MCF 10A (cell line): Measurements from ENCODE around the gene NCKAP5L. TPM values are rescaled to one million over a fixed set of nuclear protein-coding genes. Genes with fewer than 3 reads are reported as not detected.
A peak's percentile ranks its signal among the peaks of the same experiment; 100 is the strongest.

ENCODE experiments used
- BruUV-seq: library from RNA; stranded (reverse); fragments of 400-500 nt; replicated peaks from 2 replicates; lab custom pipeline; 2021; lab: Mats Ljungman, UMichigan
- CTCF ChIA-PET: fragments of 300-600 bp; sonication (Branson Sonifier 250); formaldehyde crosslinking; extraction: SDS; loops from one replicate; lab custom pipeline; 2021; ENCODE audit warnings: antibody characterized with exemption, inconsistent platforms; lab: Yijun Ruan, JAX
- POLR2A ChIA-PET: fragments of 300-600, 350-650 bp; sonication (Branson Sonifier 250); formaldehyde crosslinking; extraction: SDS; loops from one replicate; lab custom pipeline; 2020; ENCODE audit warnings: antibody characterized with exemption, inconsistent platforms; lab: Yijun Ruan, JAX
- DNase-seq: peaks from one replicate; pipeline ENCODE4 v3.0.0-alpha.2; 2018; ENCODE audit not compliant: unreplicated experiment
- H3K27ac Mint-ChIP-seq: one replicate; pipeline ENCODE4 v1.8.0; 2022; ENCODE audit warnings: mild to moderate bottlenecking, low read depth, mixed read lengths; ENCODE audit not compliant: unreplicated experiment
- H3K27me3 Mint-ChIP-seq: one replicate; pipeline ENCODE4 v1.8.0; 2022; ENCODE audit warnings: mixed read lengths; ENCODE audit not compliant: insufficient read depth, unreplicated experiment
- H3K36me3 Mint-ChIP-seq: one replicate; pipeline ENCODE4 v1.8.0; 2022; ENCODE audit warnings: mild to moderate bottlenecking, moderate library complexity, mixed read lengths; ENCODE audit not compliant: insufficient read depth, unreplicated experiment
- H3K4me1 Mint-ChIP-seq: one replicate; pipeline ENCODE4 v1.8.0; 2022; ENCODE audit warnings: mixed read lengths; ENCODE audit not compliant: insufficient read depth, unreplicated experiment
- H3K4me3 Mint-ChIP-seq: one replicate; pipeline ENCODE4 v1.8.0; 2022; ENCODE audit warnings: mild to moderate bottlenecking, moderate library complexity, mixed read lengths; ENCODE audit not compliant: unreplicated experiment
- H3K9me3 Mint-ChIP-seq: one replicate; pipeline ENCODE4 v1.8.0; 2022; ENCODE audit warnings: mixed read lengths; ENCODE audit not compliant: unreplicated experiment
- intact Hi-C: fragments of 100-400 bp; cut with micrococcal nuclease; formaldehyde crosslinking; loops from 2 replicates; pipeline ENCODE4 v1.14.1; 2022
- total RNA-seq: library from RNA; stranded (reverse); gene quantifications from 2 replicates; pipeline ENCODE4 v1.2.3, GENCODE V29; 2022
- TF ChIP-seq, protein P1 (sequence below): fragments of 200-600 bp; IDR thresholded peaks from one replicate; pipeline ENCODE4 v1.8.0; 2022; ENCODE audit warnings: antibody characterized with exemption, mild to moderate bottlenecking; ENCODE audit not compliant: unreplicated experiment

The NCKAP5L gene
- total RNA-seq, 1 experiment from 2014 or later = 19.9 TPM

DNA sequence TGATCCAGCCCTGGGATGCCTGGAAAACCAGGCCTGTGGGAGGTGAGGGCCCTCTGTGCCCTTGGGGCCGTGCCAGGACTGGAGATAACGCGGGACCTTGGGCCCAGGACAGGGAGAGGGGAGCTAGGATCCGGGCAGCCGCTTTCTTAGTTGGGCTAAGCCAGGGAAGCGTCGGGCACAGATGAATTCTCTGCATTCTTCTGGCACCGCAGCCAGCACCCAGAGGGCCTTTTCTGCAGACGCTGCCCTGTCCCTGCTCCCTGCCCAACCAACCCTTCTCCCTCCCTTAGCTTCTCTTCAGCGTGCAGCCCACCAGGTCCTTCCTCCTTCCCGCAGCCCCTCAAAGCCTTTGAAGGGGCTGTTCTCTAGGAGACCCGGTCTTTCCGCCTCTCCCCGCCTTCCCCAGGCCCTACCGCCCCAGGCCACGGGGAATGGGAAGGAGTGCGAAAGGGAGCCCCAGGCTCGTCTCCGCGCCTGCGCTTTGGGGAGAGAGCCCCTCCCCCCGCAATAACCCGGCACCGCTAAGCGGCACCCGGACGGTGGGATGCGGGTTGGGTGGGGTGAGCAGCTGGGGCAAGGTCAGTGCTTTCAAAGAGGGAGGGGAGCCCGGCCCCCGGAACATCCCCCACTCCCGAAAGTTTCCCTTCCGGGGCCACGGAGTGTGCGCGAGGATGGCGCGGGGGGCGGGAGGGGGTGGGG lies 663 bp downstream of the NCKAP5L start:
- H3K36me3 Mint-ChIP-seq = no peaks in the 10 kb centered on the region
- no peak overlapping the region for H3K27ac Mint-ChIP-seq
- peaks cover 25% of the 10 kb centered on the region for H3K4me1 Mint-ChIP-seq
- intact Hi-C loops = no loop called here
- peak overlapping the region; percentile 81 for H3K4me3 Mint-ChIP-seq
- CTCF ChIA-PET = interaction anchor here (0.6 to 3.1 kb wide), 6 partner anchors 11 to 66 kb away, joined by 3 to 17 read pairs (median 4); no protein-coding TSS in a partner anchor
- H3K27me3 Mint-ChIP-seq = no peaks in the 10 kb centered on the region
- POLR2A ChIA-PET = interaction anchor here (0.7 to 4.8 kb wide), 11 partner anchors 10 to 1212 kb away, joined by 3 to 67 read pairs (median 4); partner anchors contain the start of genes BCDIN3D and TMBIM6
- DNase-seq = peak; percentile 49
- BruUV-seq = no TSS peak
- TF ChIP-seq, protein P1, sequence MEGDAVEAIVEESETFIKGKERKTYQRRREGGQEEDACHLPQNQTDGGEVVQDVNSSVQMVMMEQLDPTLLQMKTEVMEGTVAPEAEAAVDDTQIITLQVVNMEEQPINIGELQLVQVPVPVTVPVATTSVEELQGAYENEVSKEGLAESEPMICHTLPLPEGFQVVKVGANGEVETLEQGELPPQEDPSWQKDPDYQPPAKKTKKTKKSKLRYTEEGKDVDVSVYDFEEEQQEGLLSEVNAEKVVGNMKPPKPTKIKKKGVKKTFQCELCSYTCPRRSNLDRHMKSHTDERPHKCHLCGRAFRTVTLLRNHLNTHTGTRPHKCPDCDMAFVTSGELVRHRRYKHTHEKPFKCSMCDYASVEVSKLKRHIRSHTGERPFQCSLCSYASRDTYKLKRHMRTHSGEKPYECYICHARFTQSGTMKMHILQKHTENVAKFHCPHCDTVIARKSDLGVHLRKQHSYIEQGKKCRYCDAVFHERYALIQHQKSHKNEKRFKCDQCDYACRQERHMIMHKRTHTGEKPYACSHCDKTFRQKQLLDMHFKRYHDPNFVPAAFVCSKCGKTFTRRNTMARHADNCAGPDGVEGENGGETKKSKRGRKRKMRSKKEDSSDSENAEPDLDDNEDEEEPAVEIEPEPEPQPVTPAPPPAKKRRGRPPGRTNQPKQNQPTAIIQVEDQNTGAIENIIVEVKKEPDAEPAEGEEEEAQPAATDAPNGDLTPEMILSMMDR = no peak
- H3K9me3 Mint-ChIP-seq = no peaks in the 10 kb centered on the region

DNA sequence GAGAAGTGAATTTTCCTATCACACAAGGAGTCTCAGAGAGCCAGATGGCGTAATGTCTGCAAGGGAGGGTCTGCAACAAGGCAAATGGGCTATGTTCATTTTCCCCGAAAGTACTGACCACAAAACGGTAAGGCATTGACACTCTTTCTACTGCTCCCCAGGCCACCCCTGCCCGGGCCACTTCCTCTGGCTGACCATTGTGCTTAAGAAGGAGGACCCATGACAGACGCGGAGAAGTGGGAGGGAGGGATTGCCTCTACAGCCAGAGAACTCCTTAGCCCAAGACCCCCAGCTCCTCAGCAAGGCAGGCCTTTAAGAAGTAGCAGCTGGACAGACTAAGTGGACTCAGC lies 1.2 kb downstream of the NCKAP5L start:
- CTCF ChIA-PET = interaction anchor here (0.6 to 1.9 kb wide), 4 partner anchors 40 to 65 kb away, joined by 3 to 7 read pairs (median 4); no protein-coding TSS in a partner anchor
- peaks cover 21% of the 10 kb centered on the region for H3K4me1 Mint-ChIP-seq
- H3K9me3 Mint-ChIP-seq = no peaks in the 10 kb centered on the region
- no peak for DNase-seq
- H3K4me3 Mint-ChIP-seq = peak overlapping the region; percentile 81
- no peaks in the 10 kb centered on the region for H3K27me3 Mint-ChIP-seq
- no TSS peak for BruUV-seq
- no peak overlapping the region for H3K27ac Mint-ChIP-seq
- TF ChIP-seq, protein P1 = no peak
- intact Hi-C loops = no loop called here
- POLR2A ChIA-PET = interaction anchor here (0.7 to 4.8 kb wide), 6 partner anchors 12 to 1213 kb away, joined by 3 to 67 read pairs (median 6); partner anchors contain the start of genes BCDIN3D and TMBIM6
- H3K36me3 Mint-ChIP-seq = no peaks in the 10 kb centered on the region

DNA sequence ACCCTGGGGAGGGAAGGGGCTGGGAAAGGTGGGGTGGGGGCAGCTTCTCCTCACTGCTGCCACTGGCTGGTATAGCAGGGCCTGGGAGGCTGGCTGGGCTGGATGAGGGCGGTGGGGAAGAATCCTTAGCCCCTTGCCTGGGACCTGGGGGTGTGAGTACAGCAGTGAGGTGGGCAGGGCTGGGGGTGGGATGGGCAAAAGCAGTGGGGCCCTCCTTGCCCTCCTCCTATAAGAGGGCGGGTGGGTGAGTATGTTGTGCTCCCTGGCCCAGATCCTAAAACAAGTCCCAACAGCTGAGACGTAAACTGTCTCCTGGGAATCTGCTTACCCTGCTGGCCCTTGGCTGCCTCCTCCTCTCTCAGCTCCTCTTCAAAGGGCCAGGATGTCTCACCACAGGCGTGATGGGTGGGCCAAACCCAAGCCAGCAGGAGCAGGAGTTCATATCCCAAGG lies 2.2 kb downstream of the NCKAP5L start:
- ChIA-PET CTCF (interaction anchor here (1.2 kb wide), 1 partner anchor 41 kb away, joined by 3 read pairs; no protein-coding TSS in a partner anchor), POLR2A (interaction anchor here (0.7 to 4.8 kb wide), 5 partner anchors 15 to 696 kb away, joined by 3 to 67 read pairs (median 4); partner anchors contain the start of genes BCDIN3D and TMBIM6)
- H3K4me3 Mint-ChIP-seq = peak overlapping the region; percentile 81
- no peak for DNase-seq
- H3K27me3 Mint-ChIP-seq = no peaks in the 10 kb centered on the region
- H3K9me3 Mint-ChIP-seq = no peaks in the 10 kb centered on the region
- peaks cover 21% of the 10 kb centered on the region for H3K4me1 Mint-ChIP-seq
- intact Hi-C loops = no loop called here
- no peak overlapping the region for H3K27ac Mint-ChIP-seq
- no TSS peak for BruUV-seq
- TF ChIP-seq, protein P1 = no peak
- H3K36me3 Mint-ChIP-seq = no peaks in the 10 kb centered on the region

DNA sequence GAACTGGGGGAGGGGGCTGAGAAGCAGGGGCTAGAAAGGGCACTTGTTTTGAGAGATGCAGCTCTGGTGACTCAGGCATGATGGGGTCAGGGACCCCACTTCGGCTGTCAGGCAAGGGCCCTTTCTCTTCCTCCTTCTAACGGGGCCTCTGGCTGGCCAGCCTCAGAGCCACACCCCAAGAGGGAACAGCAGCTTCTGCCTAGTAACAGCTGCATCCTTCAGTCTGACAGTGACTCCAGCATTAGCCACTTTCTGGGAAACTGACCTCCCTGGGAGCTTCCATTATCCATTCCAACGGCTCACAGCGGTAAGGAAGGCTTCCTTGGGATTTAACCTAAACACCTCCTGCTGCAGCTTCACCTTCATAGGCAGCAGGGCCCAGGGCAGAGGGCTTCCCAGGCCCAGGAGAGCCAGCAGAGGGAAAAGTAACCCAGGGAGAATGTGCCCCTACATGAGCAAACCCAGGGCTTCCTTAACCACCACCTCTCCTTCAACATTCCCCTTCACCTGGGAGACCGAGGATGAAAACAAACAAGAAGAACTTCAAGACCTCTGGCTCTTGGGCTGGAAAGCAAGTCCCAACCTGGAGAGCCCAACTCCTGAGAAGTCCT lies 2.7 kb downstream of the NCKAP5L start:
- intact Hi-C loops = no loop called here
- peaks cover 21% of the 10 kb centered on the region for H3K4me1 Mint-ChIP-seq
- BruUV-seq = no TSS peak

More for the DNA sequence above, 2.7 kb downstream of the NCKAP5L start:
- DNase-seq = no peak
- ChIA-PET POLR2A (interaction anchor here (0.7 to 1.0 kb wide), 2 partner anchors 84 to 695 kb away, joined by 3 to 5 read pairs; partner anchors contain the start of gene TMBIM6), CTCF (interaction anchor here (0.8 kb wide), 1 partner anchor 213 kb away, joined by 5 read pairs; no protein-coding TSS in a partner anchor)
- no peak overlapping the region for H3K27ac Mint-ChIP-seq
- no peaks in the 10 kb centered on the region for H3K27me3 Mint-ChIP-seq
- no peaks in the 10 kb centered on the region for H3K9me3 Mint-ChIP-seq
- no peaks in the 10 kb centered on the region for H3K36me3 Mint-ChIP-seq
- TF ChIP-seq, protein P1 = no peak
- no peak overlapping the region for H3K4me3 Mint-ChIP-seq
